A549 (cell line): Measurements from ENCODE around the gene TMPRSS12.

Experiments used
- BHLHE40 ChIP-seq: IDR thresholded peaks from 2 replicates; pipeline ENCODE4 v1.6.1; 2012; ENCODE audit warnings: low read depth, low read length, inconsistent platforms
- CHD4 ChIP-seq: fragments of 200-600 bp; sonication (generic); IDR thresholded peaks from 2 replicates; pipeline ENCODE4 v1.6.1; 2016; ENCODE audit warnings: antibody characterized with exemption, mild to moderate bottlenecking, borderline replicate concordance
- EP300 ChIP-seq, 2 experiments: fragments of >200 bp; sonication (Bioruptor Twin); formaldehyde crosslinking; IDR thresholded peaks; 2 replicates in 1 of 2; 3 replicates in 1 of 2; pipeline ENCODE4 v1.6.1; 2016 to 2017
- GATA3 ChIP-seq: IDR thresholded peaks from 2 replicates; pipeline ENCODE4 v1.6.1; 2012; ENCODE audit warnings: borderline replicate concordance
- JUNB ChIP-seq: fragments of >200 bp; sonication (Bioruptor Twin); formaldehyde crosslinking; IDR thresholded peaks from 2 replicates; pipeline ENCODE4 v1.6.1; 2016
- POLR2A ChIP-seq: IDR thresholded peaks from 2 replicates; pipeline ENCODE4 v1.6.1; 2012; ENCODE audit warnings: mild to moderate bottlenecking, low read length
- RAD21 ChIP-seq, 2 experiments: fragments of >200 bp in 1 of 2; sonication (Bioruptor Twin) in 1 of 2; formaldehyde crosslinking in 1 of 2; IDR thresholded peaks in 1 of 2; conservative IDR thresholded peaks in 1 of 2; 2 replicates in 1 of 2; 3 replicates in 1 of 2; pipeline ENCODE4 v1.6.1; 2012 to 2018; ENCODE audit warnings: inconsistent platforms in 1 of 2
- RFX5 ChIP-seq: fragments of 450-650 bp; IDR thresholded peaks from 2 replicates; pipeline ENCODE4 v1.7.1; 2014; ENCODE audit warnings: antibody characterized with exemption, mild to moderate bottlenecking, moderate library complexity
- TF ChIP-seq, protein P1 (sequence below): fragments of >200 bp; sonication (Bioruptor Twin); formaldehyde crosslinking; IDR thresholded peaks from 3 replicates; pipeline ENCODE4 v1.5.1; 2016
- TF ChIP-seq, protein P2 (sequence below): fragments of 200-600 bp; sonication (generic); IDR thresholded peaks from 2 replicates; pipeline ENCODE4 v1.6.1; 2016; ENCODE audit warnings: antibody characterized with exemption, mild to moderate bottlenecking, moderate library complexity
- TF ChIP-seq, protein P3 (sequence below): fragments of 450-650 bp; IDR thresholded peaks from 2 replicates; pipeline ENCODE4 v1.6.1; 2014; ENCODE audit warnings: antibody characterized with exemption

GRCh38 chr12:50841716-50842531 is 802 bp upstream of the TMPRSS12 start:
- TF ChIP-seq, protein P1, sequence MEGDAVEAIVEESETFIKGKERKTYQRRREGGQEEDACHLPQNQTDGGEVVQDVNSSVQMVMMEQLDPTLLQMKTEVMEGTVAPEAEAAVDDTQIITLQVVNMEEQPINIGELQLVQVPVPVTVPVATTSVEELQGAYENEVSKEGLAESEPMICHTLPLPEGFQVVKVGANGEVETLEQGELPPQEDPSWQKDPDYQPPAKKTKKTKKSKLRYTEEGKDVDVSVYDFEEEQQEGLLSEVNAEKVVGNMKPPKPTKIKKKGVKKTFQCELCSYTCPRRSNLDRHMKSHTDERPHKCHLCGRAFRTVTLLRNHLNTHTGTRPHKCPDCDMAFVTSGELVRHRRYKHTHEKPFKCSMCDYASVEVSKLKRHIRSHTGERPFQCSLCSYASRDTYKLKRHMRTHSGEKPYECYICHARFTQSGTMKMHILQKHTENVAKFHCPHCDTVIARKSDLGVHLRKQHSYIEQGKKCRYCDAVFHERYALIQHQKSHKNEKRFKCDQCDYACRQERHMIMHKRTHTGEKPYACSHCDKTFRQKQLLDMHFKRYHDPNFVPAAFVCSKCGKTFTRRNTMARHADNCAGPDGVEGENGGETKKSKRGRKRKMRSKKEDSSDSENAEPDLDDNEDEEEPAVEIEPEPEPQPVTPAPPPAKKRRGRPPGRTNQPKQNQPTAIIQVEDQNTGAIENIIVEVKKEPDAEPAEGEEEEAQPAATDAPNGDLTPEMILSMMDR, result no peak
- TF ChIP-seq, protein P2, sequence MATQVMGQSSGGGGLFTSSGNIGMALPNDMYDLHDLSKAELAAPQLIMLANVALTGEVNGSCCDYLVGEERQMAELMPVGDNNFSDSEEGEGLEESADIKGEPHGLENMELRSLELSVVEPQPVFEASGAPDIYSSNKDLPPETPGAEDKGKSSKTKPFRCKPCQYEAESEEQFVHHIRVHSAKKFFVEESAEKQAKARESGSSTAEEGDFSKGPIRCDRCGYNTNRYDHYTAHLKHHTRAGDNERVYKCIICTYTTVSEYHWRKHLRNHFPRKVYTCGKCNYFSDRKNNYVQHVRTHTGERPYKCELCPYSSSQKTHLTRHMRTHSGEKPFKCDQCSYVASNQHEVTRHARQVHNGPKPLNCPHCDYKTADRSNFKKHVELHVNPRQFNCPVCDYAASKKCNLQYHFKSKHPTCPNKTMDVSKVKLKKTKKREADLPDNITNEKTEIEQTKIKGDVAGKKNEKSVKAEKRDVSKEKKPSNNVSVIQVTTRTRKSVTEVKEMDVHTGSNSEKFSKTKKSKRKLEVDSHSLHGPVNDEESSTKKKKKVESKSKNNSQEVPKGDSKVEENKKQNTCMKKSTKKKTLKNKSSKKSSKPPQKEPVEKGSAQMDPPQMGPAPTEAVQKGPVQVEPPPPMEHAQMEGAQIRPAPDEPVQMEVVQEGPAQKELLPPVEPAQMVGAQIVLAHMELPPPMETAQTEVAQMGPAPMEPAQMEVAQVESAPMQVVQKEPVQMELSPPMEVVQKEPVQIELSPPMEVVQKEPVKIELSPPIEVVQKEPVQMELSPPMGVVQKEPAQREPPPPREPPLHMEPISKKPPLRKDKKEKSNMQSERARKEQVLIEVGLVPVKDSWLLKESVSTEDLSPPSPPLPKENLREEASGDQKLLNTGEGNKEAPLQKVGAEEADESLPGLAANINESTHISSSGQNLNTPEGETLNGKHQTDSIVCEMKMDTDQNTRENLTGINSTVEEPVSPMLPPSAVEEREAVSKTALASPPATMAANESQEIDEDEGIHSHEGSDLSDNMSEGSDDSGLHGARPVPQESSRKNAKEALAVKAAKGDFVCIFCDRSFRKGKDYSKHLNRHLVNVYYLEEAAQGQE, result no peak
- TF ChIP-seq JUNB, result no peak
- TF ChIP-seq RAD21 (conservative IDR thresholded peaks at IDR 0.05 in 1 of 2, IDR thresholded peaks at IDR 0.05 in 1 of 2), result no peak
- no peak for TF ChIP-seq BHLHE40
- TF ChIP-seq, protein P3, sequence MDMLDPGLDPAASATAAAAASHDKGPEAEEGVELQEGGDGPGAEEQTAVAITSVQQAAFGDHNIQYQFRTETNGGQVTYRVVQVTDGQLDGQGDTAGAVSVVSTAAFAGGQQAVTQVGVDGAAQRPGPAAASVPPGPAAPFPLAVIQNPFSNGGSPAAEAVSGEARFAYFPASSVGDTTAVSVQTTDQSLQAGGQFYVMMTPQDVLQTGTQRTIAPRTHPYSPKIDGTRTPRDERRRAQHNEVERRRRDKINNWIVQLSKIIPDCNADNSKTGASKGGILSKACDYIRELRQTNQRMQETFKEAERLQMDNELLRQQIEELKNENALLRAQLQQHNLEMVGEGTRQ, result no peak
- TF ChIP-seq RFX5, result no peak
- no peak for TF ChIP-seq GATA3
- TF ChIP-seq EP300 (IDR thresholded peaks at IDR 0.05), result no peak
- TF ChIP-seq POLR2A, result no peak
- no peak for TF ChIP-seq CHD4
